ENCODE measurements around the gene ATP5MC3. TPM values are rescaled to one million over a fixed set of nuclear protein-coding genes. Genes with fewer than 3 reads are reported as not detected.
"Not testable (repeated sequence)": the region's sequence is repeated elsewhere in the genome, so short reads cannot be mapped to it uniquely, and the experiment has no call there.

ATP5MC3 gene
- total RNA-seq = 100 to 1,000 TPM; 261 to 296 TPM
- polyA plus RNA-seq (2013, experiment 1 of 2) = 303 TPM
- 288 TPM for polyA plus RNA-seq (2013, experiment 2 of 2)
- long read RNA-seq, experiment 1, full-length matches to known transcripts = 391 of 419 reads
- long read RNA-seq, experiment 1, partial matches to known transcripts = 17 of 419 reads
- long read RNA-seq, experiment 1, other reads (novel, unspliced or antisense) = 11 of 419 reads
- long read RNA-seq, experiment 2, full-length matches to known transcripts = 138 of 143 reads
- long read RNA-seq, experiment 2, partial matches to known transcripts = 4 of 143 reads
- long read RNA-seq, experiment 2, other reads (novel, unspliced or antisense) = 1 of 143 reads
- long read RNA-seq, experiment 3, full-length matches to known transcripts = 289 of 301 reads
- long read RNA-seq, experiment 3, partial matches to known transcripts = 5 of 301 reads
- long read RNA-seq, experiment 3, other reads (novel, unspliced or antisense) = 7 of 301 reads
- long read RNA-seq, experiment 4, full-length matches to known transcripts = 31 of 34 reads
- long read RNA-seq, experiment 4, partial matches to known transcripts = 3 of 34 reads
- long read RNA-seq, experiment 4, other reads (novel, unspliced or antisense) = 0 of 34 reads

DNA sequence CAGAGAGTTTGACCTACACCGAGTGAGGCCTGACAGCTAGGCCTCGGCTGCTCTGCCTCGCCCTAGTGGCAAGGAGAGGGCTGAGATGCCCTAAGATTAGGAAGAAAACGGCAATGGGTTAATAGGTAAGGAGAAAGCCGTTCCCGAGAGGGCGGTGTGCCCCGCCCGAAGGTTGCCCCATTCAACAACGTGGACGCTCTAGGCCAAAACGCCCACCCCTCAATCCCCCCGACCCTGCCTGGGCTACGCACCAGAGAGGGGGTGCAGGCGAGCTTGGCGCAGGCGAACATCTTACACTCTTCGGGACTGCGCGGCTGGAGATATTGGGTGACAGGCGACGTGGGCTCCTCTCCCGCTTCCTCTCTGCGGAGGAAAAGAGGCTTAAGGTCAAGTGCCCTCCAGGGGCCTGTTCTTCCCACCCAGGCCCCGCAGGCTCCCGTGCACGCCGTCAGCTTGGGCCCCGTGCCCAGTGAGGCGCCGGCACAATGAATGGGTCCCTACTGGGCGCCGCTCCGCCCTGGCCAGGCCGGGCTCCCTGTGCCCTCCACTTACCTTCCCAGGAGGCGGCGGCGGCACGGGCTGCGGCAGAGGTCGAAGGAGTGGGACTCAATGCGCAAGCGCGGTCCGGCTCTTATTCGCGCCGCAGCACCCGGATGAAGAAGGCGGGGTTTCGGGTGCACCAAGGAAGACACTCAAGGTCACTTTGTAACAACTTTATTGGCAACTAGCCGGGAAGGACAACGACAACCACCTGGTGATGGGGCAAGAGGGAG lies at the start of gene ATP5MC3:
ATP5MC3 (minus strand) TSS at position 607 of the 773 bp plus-strand sequence; CDS start at position 290, 317 bp downstream.
- 0% methylated on average over 20 to 53 of the region's 53 CpGs for WGBS, 2 experiments (ENCODE audit: insufficient coverage in 1 of 2, insufficient read length in 1 of 2)
- H3K27me3 Mint-ChIP-seq (ENCODE audit: insufficient read depth) = no peaks in the 10 kb centered on the region
- peak within 1 kb of the TSS; percentile 78 for H3K27ac Mint-ChIP-seq
- peak within 1 kb of the TSS; percentile 97 for H3K4me3 Mint-ChIP-seq
- peaks cover 9% of the 10 kb centered on the region for H3K4me1 Mint-ChIP-seq
- peak; percentile 98 for DNase-seq
- H3K9me3 ChIP-seq (ENCODE audit: control insufficient read depth, low read length) = no peaks in the 10 kb centered on the region
- peaks cover 36% of the 10 kb centered on the region for H3K36me3 ChIP-seq (ENCODE audit: control insufficient read depth, insufficient read depth, low read length)
- no peaks in the 10 kb centered on the region for H3K4me1 ChIP-seq (ENCODE audit: control insufficient read depth, insufficient read depth, low read length)
- H3K9me3 Mint-ChIP-seq = no peaks in the 10 kb centered on the region
- peak within 1 kb of the TSS; percentile 98 for H3K4me3 ChIP-seq (ENCODE audit: low read length)
- TF ChIP-seq, protein P1, sequence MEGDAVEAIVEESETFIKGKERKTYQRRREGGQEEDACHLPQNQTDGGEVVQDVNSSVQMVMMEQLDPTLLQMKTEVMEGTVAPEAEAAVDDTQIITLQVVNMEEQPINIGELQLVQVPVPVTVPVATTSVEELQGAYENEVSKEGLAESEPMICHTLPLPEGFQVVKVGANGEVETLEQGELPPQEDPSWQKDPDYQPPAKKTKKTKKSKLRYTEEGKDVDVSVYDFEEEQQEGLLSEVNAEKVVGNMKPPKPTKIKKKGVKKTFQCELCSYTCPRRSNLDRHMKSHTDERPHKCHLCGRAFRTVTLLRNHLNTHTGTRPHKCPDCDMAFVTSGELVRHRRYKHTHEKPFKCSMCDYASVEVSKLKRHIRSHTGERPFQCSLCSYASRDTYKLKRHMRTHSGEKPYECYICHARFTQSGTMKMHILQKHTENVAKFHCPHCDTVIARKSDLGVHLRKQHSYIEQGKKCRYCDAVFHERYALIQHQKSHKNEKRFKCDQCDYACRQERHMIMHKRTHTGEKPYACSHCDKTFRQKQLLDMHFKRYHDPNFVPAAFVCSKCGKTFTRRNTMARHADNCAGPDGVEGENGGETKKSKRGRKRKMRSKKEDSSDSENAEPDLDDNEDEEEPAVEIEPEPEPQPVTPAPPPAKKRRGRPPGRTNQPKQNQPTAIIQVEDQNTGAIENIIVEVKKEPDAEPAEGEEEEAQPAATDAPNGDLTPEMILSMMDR (conservative IDR thresholded peaks at IDR 0.05) = peak; percentile 41
- no peaks in the 10 kb centered on the region for H3K27me3 ChIP-seq (ENCODE audit: control insufficient read depth, insufficient read depth, low read length, poor library complexity, severe bottlenecking)
- H3K27ac ChIP-seq (ENCODE audit: low read depth, low read length) = peak within 1 kb of the TSS; percentile 20
- peak within 1 kb of the TSS; percentile 87 for H3K9ac ChIP-seq (ENCODE audit: extremely low read depth, low read length, poor library complexity, severe bottlenecking)
- H3K36me3 Mint-ChIP-seq (ENCODE audit: low read depth) = peaks cover 30% of the 10 kb centered on the region

DNA sequence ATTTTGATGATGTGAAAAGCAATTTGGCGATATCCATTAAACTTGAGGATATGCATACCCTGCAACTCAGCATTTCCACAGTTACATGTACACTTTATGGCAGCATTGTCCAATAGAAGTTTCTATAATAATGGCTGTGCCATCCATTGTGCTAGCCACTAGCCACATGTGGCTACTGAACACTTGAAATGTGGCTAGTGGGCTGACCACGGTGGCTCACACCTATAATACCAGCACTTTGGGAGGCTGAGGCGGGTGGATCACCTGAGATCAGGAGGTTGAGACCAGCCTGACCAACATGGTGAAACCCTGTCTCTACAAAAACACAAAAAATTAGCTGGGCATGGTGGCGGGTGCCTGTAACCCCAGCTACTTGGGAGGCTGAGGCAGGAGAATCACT lies 47.1 kb upstream of the ATP5MC3 start:
- not testable (repeated sequence) for H3K27ac Mint-ChIP-seq; H3K4me3 ChIP-seq (ENCODE audit: low read length); H3K4me3 Mint-ChIP-seq; H3K27me3 ChIP-seq (ENCODE audit: control insufficient read depth, insufficient read depth, low read length, poor library complexity, severe bottlenecking); H3K9me3 Mint-ChIP-seq; H3K4me1 ChIP-seq (ENCODE audit: control insufficient read depth, insufficient read depth, low read length); DNase-seq; H3K27me3 Mint-ChIP-seq (ENCODE audit: insufficient read depth); H3K36me3 ChIP-seq (ENCODE audit: control insufficient read depth, insufficient read depth, low read length); H3K4me1 Mint-ChIP-seq; H3K9ac ChIP-seq (ENCODE audit: extremely low read depth, low read length, poor library complexity, severe bottlenecking); H3K36me3 Mint-ChIP-seq (ENCODE audit: low read depth); H3K9me3 ChIP-seq (ENCODE audit: control insufficient read depth, low read length); H3K27ac ChIP-seq (ENCODE audit: low read depth, low read length)
- 89 to 100% methylated on average over 1 to 4 of the region's 4 CpGs for WGBS, 2 experiments (ENCODE audit: insufficient coverage in 1 of 2, insufficient read length in 1 of 2)

DNA sequence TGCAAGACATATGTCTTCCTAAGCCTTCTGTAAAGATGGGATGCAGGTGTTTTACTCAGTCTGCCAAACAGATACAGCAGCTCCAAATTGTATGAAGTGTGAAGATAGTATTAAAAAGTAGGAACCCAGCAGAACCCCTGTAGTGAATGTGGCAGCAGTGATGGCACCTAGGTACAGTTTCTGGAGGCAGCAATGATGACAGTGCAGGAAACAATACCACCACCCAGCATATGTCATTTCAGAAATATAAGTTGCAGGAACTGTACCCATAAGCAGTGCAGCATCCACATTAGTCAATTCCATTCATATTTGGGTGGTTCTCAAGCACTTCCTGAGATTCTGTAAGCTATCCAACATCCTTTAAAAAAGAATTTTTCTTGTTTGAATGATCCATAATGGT lies 46.7 kb upstream of the ATP5MC3 start:
- H3K27me3 Mint-ChIP-seq (ENCODE audit: insufficient read depth) = peaks cover 3% of the 10 kb centered on the region

More for the DNA sequence above, 46.7 kb upstream of the ATP5MC3 start:
- no peaks in the 10 kb centered on the region for H3K36me3 Mint-ChIP-seq (ENCODE audit: low read depth)
- no peak overlapping the region for H3K27ac Mint-ChIP-seq
- H3K27ac ChIP-seq (ENCODE audit: low read depth, low read length) = no peak overlapping the region
- H3K4me1 Mint-ChIP-seq = no peaks in the 10 kb centered on the region
- H3K4me3 Mint-ChIP-seq = no peak overlapping the region
- no peaks in the 10 kb centered on the region for H3K36me3 ChIP-seq (ENCODE audit: control insufficient read depth, insufficient read depth, low read length)
- TF ChIP-seq, protein P1 (conservative IDR thresholded peaks at IDR 0.05) = no peak
- H3K9me3 ChIP-seq (ENCODE audit: control insufficient read depth, low read length) = no peaks in the 10 kb centered on the region
- H3K9me3 Mint-ChIP-seq = no peaks in the 10 kb centered on the region
- H3K9ac ChIP-seq (ENCODE audit: extremely low read depth, low read length, poor library complexity, severe bottlenecking) = no peak overlapping the region
- H3K27me3 ChIP-seq (ENCODE audit: control insufficient read depth, insufficient read depth, low read length, poor library complexity, severe bottlenecking) = no peaks in the 10 kb centered on the region
- no peaks in the 10 kb centered on the region for H3K4me1 ChIP-seq (ENCODE audit: control insufficient read depth, insufficient read depth, low read length)
- H3K4me3 ChIP-seq (ENCODE audit: low read length) = no peak overlapping the region
- DNase-seq = no peak

Measured in endodermal cell (in vitro differentiated cells).